ENCODE measurements around the gene MAPRE2. TPM values are rescaled to one million over a fixed set of nuclear protein-coding genes. Genes with fewer than 3 reads are reported as not detected.

Gene MAPRE2
- total RNA-seq, 1 donor from 2014 or later, result 73.0 TPM

DNA sequence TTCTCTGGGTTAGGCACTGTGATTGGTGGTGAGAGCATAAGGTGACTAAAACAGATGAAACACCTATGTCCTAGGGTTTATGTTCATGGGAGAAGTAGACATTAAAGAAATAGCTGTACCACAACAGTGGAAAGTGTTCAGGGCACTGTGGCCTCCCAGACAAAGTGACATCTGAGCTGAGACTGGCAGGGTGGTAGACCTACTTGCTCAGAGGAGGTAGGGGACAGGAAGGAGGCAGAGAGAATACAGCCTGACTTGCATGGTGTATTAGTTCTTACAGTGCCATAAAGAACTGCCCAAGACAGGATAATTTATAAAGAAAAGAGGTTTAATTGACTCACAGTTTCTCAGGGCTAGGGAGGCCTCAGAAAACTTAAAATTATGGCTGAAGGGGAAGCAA is 82.6 kb downstream of the MAPRE2 start:
- H3K27ac Mint-ChIP-seq (ENCODE audit: unreplicated experiment), result no peak overlapping the region

DNA sequence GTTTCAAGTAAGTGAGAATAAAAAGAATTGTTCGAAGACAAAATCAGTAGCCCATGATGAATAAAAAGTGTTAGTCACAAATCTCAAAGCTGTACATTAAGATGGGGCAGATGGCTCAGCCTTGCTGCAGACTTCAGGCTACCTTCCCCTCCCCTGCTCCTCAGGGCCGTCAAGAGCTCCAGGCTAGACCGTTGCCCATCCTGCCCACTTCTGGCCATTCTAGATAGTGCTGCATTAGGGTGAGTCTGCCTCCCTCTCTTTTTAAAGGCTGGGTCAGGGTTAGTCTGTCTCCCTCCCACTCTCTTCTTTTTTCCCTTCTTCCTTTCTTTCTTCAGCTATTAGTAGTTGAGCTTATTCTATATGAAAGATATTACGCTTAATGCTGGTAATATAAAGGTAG is 86.0 kb downstream of the MAPRE2 start:
- DNase-seq (ENCODE audit: low spot score), result no peak
- H3K27ac Mint-ChIP-seq (ENCODE audit: unreplicated experiment), result no peak overlapping the region
- H3K27me3 Mint-ChIP-seq (ENCODE audit: unreplicated experiment), result peaks cover 9% of the 10 kb centered on the region
- H3K4me3 Mint-ChIP-seq (ENCODE audit: unreplicated experiment), result no peak overlapping the region
- TF ChIP-seq, protein P1, sequence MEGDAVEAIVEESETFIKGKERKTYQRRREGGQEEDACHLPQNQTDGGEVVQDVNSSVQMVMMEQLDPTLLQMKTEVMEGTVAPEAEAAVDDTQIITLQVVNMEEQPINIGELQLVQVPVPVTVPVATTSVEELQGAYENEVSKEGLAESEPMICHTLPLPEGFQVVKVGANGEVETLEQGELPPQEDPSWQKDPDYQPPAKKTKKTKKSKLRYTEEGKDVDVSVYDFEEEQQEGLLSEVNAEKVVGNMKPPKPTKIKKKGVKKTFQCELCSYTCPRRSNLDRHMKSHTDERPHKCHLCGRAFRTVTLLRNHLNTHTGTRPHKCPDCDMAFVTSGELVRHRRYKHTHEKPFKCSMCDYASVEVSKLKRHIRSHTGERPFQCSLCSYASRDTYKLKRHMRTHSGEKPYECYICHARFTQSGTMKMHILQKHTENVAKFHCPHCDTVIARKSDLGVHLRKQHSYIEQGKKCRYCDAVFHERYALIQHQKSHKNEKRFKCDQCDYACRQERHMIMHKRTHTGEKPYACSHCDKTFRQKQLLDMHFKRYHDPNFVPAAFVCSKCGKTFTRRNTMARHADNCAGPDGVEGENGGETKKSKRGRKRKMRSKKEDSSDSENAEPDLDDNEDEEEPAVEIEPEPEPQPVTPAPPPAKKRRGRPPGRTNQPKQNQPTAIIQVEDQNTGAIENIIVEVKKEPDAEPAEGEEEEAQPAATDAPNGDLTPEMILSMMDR (IDR thresholded peaks at IDR 0.05; ENCODE audit: unreplicated experiment), result no peak
- H3K36me3 Mint-ChIP-seq (ENCODE audit: low read depth, unreplicated experiment), result peaks cover 41% of the 10 kb centered on the region
- no peaks in the 10 kb centered on the region for H3K9me3 Mint-ChIP-seq (ENCODE audit: unreplicated experiment)
- peaks cover 21% of the 10 kb centered on the region for H3K4me1 Mint-ChIP-seq (ENCODE audit: unreplicated experiment)

More for the DNA sequence above, 82.6 kb downstream of the MAPRE2 start:
- TF ChIP-seq, protein P1 (IDR thresholded peaks at IDR 0.05; ENCODE audit: unreplicated experiment), result no peak
- no peaks in the 10 kb centered on the region for H3K9me3 Mint-ChIP-seq (ENCODE audit: unreplicated experiment)
- peaks cover 15% of the 10 kb centered on the region for H3K36me3 Mint-ChIP-seq (ENCODE audit: low read depth, unreplicated experiment)
- H3K4me3 Mint-ChIP-seq (ENCODE audit: unreplicated experiment), result no peak overlapping the region
- H3K27me3 Mint-ChIP-seq (ENCODE audit: unreplicated experiment), result peaks cover 9% of the 10 kb centered on the region
- peaks cover 22% of the 10 kb centered on the region for H3K4me1 Mint-ChIP-seq (ENCODE audit: unreplicated experiment)
- no peak for DNase-seq (ENCODE audit: low spot score)

- TF ChIP-seq, protein P1 (IDR thresholded peaks at IDR 0.05; ENCODE audit: unreplicated experiment), result no peak
- DNase-seq (ENCODE audit: low spot score), result no peak
- Mint-ChIP-seq H3K27ac (ENCODE audit: unreplicated experiment) (peak overlapping the region; percentile 39), H3K4me3 (ENCODE audit: unreplicated experiment) (no peak overlapping the region), H3K9me3 (ENCODE audit: unreplicated experiment) (no peaks in the 10 kb centered on the region), H3K36me3 (ENCODE audit: low read depth, unreplicated experiment) (peaks cover 48% of the 10 kb centered on the region), H3K27me3 (ENCODE audit: unreplicated experiment) (peaks cover 5% of the 10 kb centered on the region), H3K4me1 (ENCODE audit: unreplicated experiment) (peaks cover 10% of the 10 kb centered on the region)
These were observed 87.5 kb downstream of the MAPRE2 start for GRCh38 chr18:35128675-35129074.

- no peak overlapping the region for H3K27ac Mint-ChIP-seq (ENCODE audit: unreplicated experiment)
- H3K4me1 Mint-ChIP-seq (ENCODE audit: unreplicated experiment), result peaks cover 3% of the 10 kb centered on the region
- no peaks in the 10 kb centered on the region for H3K9me3 Mint-ChIP-seq (ENCODE audit: unreplicated experiment)
These were observed 89.0 kb downstream of the MAPRE2 start for GRCh38 chr18:35130236-35130635.

GRCh38 chr18:35131387-35132020 is 90.3 kb downstream of the MAPRE2 start:
- TF ChIP-seq, protein P1 (IDR thresholded peaks at IDR 0.05; ENCODE audit: unreplicated experiment), result no peak
- H3K9me3 Mint-ChIP-seq (ENCODE audit: unreplicated experiment), result no peaks in the 10 kb centered on the region
- DNase-seq (ENCODE audit: low spot score), result no peak
- H3K4me1 Mint-ChIP-seq (ENCODE audit: unreplicated experiment), result peaks cover 3% of the 10 kb centered on the region
- peak overlapping the region; percentile 64 for H3K27ac Mint-ChIP-seq (ENCODE audit: unreplicated experiment)
- H3K36me3 Mint-ChIP-seq (ENCODE audit: low read depth, unreplicated experiment), result peaks cover 61% of the 10 kb centered on the region
- H3K27me3 Mint-ChIP-seq (ENCODE audit: unreplicated experiment), result peaks cover 2% of the 10 kb centered on the region
- peak overlapping the region; percentile 50 for H3K4me3 Mint-ChIP-seq (ENCODE audit: unreplicated experiment)

More at GRCh38 chr18:35130236-35130635, 89.0 kb downstream of the MAPRE2 start:
- DNase-seq (ENCODE audit: low spot score), result no peak
- peaks cover 2% of the 10 kb centered on the region for H3K27me3 Mint-ChIP-seq (ENCODE audit: unreplicated experiment)
- TF ChIP-seq, protein P1 (IDR thresholded peaks at IDR 0.05; ENCODE audit: unreplicated experiment), result no peak
- no peak overlapping the region for H3K4me3 Mint-ChIP-seq (ENCODE audit: unreplicated experiment)
- H3K36me3 Mint-ChIP-seq (ENCODE audit: low read depth, unreplicated experiment), result peaks cover 50% of the 10 kb centered on the region
